ENCODE data around the gene KRTAP10-4.
"Not testable (repeated sequence)": the region's sequence is repeated elsewhere in the genome, so short reads cannot be mapped to it uniquely, and the experiment has no call there.

KRTAP10-4 gene

GRCh38 chr21:44603109-44603875, 29.8 kb downstream of the KRTAP10-4 start:
- TF ChIP-seq CTCF (conservative IDR thresholded peaks at IDR 0.05) = no peak
- TF ChIP-seq ZFX (IDR thresholded peaks at IDR 0.05) = no peak
- no peak overlapping the region for H3K27ac ChIP-seq

DNA sequence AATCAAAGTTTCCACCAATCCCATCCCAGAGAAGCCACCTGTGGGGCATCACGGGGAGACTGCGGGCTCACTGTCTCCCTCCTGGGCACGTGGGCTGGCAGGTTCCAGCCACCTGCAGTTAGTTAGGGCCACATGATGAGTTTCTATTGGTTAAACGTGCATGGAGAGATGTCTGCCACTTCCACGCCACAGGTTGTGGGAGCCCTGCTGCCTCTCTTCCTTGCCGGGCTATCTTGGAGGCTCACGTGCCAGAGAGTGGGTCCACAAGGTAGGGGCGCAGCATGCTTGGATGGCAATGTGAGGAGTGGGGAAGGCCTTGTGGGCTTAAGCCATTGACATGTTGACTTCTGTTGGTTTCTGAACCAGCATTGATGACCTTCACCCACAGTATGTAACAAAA, 30.4 kb downstream of the KRTAP10-4 start:
- H3K27ac ChIP-seq = no peak overlapping the region
- TF ChIP-seq CTCF (conservative IDR thresholded peaks at IDR 0.05) = no peak
- no peak for TF ChIP-seq ZFX (IDR thresholded peaks at IDR 0.05)

- no peak overlapping the region for H3K27ac ChIP-seq
- TF ChIP-seq ZFX (IDR thresholded peaks at IDR 0.05) (no peak), CTCF (conservative IDR thresholded peaks at IDR 0.05) (no peak)
These were observed 33.0 kb downstream of the KRTAP10-4 start for GRCh38 chr21:44606495-44606894.

GRCh38 chr21:44609193-44609592, 35.7 kb downstream of the KRTAP10-4 start:
- TF ChIP-seq CTCF (conservative IDR thresholded peaks at IDR 0.05) = no peak
- TF ChIP-seq ZFX (IDR thresholded peaks at IDR 0.05) = no peak
- no peak overlapping the region for H3K27ac ChIP-seq

DNA sequence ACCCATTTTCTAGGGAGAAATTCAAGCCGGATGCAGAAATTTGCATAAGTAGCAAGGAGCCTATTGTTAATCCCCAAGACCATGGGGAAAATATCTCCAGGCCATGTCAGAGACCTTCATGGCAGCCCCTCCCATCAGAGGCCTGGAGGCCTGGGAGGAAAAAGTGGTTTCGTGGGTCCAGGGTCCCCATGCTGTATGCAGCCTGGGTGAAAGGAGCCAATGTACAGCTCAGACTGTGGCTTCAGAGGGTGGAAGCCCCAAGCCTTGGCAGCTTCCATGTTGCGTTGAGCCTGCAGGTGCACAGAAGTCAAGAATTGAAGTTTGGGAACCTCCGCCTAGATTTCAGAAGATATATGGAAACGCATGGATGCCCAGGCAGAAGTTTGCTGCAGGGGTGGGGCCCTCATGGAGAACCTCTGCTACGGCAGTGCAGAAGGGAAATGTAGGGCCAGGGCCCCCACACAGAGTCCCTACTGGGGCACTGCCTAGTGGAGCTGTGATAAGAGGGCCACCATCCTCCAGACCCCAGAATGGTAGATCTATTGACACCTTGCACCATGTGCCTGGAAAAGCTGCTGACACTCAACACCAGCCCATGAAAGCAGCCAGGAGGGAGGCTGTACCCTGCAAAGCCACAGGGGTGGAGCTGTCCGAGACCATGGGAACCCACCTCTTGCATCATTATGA, 36.8 kb downstream of the KRTAP10-4 start:
- not testable (repeated sequence) for H3K27ac ChIP-seq

DNA sequence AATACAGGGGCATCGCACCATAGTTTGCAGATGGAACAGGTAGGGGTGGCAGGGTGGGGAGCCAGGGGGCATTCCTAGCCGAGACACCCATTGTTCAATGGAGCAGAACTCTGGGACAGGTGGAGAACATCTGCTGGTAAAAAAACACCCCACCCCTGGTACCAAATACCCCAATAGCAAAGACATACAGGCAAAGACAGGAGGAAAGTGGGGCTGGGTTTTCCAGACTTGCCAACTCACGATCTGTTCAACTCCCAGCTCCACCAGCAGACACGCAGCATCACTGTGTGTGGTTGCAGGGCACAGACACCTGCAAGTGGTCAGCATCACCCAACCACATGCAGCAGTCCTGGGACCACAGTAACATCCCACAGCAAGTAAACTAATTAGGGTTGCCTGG, 38.0 kb downstream of the KRTAP10-4 start:
- H3K27ac ChIP-seq = no peak overlapping the region
- TF ChIP-seq CTCF (conservative IDR thresholded peaks at IDR 0.05) (no peak), ZFX (IDR thresholded peaks at IDR 0.05) (no peak)

DNA sequence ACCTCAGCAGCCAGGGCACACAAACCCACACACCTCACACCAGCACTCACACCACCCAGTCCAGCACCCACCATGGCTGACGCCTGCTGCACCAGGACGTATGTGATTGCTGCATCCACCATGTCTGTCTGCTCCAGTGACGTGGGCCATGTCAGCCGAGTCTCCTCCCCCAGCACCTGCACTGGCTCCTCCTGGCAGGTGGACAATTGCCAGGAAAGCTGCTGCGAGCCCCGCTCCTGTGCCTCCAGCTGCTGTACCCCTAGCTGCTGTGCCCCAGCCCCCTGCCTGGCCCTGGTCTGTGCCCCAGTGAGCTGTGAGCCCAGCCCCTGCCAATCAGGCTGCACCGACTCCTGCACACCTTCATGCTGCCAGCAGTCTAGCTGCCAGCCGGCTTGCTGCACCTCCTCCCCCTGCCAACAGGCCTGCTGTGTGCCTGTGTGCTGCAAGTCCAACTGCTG, 38.5 kb downstream of the KRTAP10-4 start, which contains the start of gene KRTAP10-8:
KRTAP10-8 (plus strand) TSS at position 51 of the 458 bp plus-strand sequence; CDS start at position 73, 22 bp downstream.
- TF ChIP-seq ZFX (IDR thresholded peaks at IDR 0.05) (no peak), CTCF (conservative IDR thresholded peaks at IDR 0.05) (no peak)
- no peak within 1 kb of the TSS for H3K27ac ChIP-seq
